ENCODE results near the gene PACS2.

DNA sequence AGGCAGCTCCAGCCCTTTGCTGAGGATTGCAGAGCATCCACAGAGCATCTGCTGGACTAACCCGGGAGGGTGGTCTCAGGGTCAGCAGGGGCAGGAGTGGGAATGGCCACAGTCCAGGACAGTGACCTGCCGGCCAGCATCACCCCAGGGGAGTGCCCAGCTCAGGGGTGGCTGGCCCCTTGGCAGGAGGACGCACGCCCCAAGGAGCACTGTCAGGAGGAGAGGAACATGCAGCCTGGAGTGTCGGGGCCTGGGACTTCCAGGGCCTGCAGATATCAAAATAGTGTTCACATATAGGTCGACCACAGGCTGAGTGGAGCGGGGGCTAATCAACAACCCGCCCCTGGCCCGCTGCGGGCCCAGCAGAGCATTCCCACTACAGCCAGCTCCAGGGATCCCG is 50.6 kb downstream of the PACS2 start:
- TF ChIP-seq, protein P1, sequence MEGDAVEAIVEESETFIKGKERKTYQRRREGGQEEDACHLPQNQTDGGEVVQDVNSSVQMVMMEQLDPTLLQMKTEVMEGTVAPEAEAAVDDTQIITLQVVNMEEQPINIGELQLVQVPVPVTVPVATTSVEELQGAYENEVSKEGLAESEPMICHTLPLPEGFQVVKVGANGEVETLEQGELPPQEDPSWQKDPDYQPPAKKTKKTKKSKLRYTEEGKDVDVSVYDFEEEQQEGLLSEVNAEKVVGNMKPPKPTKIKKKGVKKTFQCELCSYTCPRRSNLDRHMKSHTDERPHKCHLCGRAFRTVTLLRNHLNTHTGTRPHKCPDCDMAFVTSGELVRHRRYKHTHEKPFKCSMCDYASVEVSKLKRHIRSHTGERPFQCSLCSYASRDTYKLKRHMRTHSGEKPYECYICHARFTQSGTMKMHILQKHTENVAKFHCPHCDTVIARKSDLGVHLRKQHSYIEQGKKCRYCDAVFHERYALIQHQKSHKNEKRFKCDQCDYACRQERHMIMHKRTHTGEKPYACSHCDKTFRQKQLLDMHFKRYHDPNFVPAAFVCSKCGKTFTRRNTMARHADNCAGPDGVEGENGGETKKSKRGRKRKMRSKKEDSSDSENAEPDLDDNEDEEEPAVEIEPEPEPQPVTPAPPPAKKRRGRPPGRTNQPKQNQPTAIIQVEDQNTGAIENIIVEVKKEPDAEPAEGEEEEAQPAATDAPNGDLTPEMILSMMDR (IDR thresholded peaks at IDR 0.05), result no peak
- TF ChIP-seq EZH2phosphoT487 (IDR thresholded peaks at IDR 0.05), result no peak
